B cell (primary cell): Measurements from ENCODE around the gene DIP2A.

Experiments
- EZH2 ChIP-seq: IDR thresholded peaks from 2 replicates; pipeline ENCODE4 v1.6.1; 2012; ENCODE audit warnings: borderline replicate concordance, low read depth, mild to moderate bottlenecking, moderate library complexity, low read length; ENCODE audit not compliant: insufficient read depth, poor library complexity, severe bottlenecking
- TF ChIP-seq, protein P1 (sequence below): fragments of 200-600 bp; IDR thresholded peaks from one replicate; pipeline ENCODE4 v1.8.0; 2022; ENCODE audit warnings: antibody characterized with exemption, mild to moderate bottlenecking

DNA sequence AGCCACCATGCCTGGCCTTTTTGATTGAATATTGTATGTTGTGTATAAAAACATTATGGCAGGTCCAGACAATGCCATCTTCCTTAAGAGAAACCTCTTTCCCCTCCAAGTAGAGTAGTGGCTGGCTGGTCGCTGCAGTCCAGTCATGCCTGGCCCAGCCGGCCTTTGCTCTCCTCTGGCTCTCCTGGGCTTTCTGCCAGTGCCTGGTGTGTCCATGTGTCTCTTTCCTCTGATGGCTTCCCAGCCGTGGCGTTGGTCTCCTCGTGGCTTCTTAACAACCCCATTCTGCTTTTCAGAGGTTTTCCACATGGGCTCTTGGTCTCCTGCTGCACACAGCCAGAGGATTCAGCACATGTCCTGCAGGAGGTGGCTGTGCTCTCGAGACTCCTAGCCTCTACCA lies 58.7 kb downstream of the DIP2A start:
- TF ChIP-seq, protein P1, sequence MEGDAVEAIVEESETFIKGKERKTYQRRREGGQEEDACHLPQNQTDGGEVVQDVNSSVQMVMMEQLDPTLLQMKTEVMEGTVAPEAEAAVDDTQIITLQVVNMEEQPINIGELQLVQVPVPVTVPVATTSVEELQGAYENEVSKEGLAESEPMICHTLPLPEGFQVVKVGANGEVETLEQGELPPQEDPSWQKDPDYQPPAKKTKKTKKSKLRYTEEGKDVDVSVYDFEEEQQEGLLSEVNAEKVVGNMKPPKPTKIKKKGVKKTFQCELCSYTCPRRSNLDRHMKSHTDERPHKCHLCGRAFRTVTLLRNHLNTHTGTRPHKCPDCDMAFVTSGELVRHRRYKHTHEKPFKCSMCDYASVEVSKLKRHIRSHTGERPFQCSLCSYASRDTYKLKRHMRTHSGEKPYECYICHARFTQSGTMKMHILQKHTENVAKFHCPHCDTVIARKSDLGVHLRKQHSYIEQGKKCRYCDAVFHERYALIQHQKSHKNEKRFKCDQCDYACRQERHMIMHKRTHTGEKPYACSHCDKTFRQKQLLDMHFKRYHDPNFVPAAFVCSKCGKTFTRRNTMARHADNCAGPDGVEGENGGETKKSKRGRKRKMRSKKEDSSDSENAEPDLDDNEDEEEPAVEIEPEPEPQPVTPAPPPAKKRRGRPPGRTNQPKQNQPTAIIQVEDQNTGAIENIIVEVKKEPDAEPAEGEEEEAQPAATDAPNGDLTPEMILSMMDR, result no peak
- TF ChIP-seq EZH2, result no peak
